HG02973 (cell line): ENCODE measurements around the gene DRD2.

Experiments used
- ATAC-seq: cut with Tn5 transposase; IDR thresholded peaks from one replicate; pipeline ENCODE4 v1.9.1; 2021; ENCODE audit warnings: moderate library complexity; ENCODE audit not compliant: unreplicated experiment

The DRD2 gene

GRCh38 chr11:113487622-113488021 lies 12.4 kb upstream of the DRD2 start:
- no peak for ATAC-seq

- ATAC-seq = no peak
Measured at GRCh38 chr11:113484223-113484622, 9.0 kb upstream of the DRD2 start.

GRCh38 chr11:113481672-113482071 lies 6.5 kb upstream of the DRD2 start:
- ATAC-seq = no peak

GRCh38 chr11:113481226-113481625 lies 6.0 kb upstream of the DRD2 start:
- no peak for ATAC-seq

- no peak for ATAC-seq
Measured at GRCh38 chr11:113477321-113477720, 2.1 kb upstream of the DRD2 start.

GRCh38 chr11:113476553-113476952 lies 1.4 kb upstream of the DRD2 start:
- no peak for ATAC-seq

- ATAC-seq = no peak
Measured at GRCh38 chr11:113474362-113475159, 637 bp downstream of the DRD2 start.

- ATAC-seq = no peak
Measured at GRCh38 chr11:113473983-113474361, 1.2 kb downstream of the DRD2 start.

GRCh38 chr11:113472471-113472870 lies 2.7 kb downstream of the DRD2 start:
- no peak for ATAC-seq

- no peak for ATAC-seq
Measured at GRCh38 chr11:113470233-113470632, 5.0 kb downstream of the DRD2 start.

- ATAC-seq = no peak
Measured at GRCh38 chr11:113468726-113469345, 6.4 kb downstream of the DRD2 start.

- no peak for ATAC-seq
Measured at GRCh38 chr11:113467545-113467944, 7.7 kb downstream of the DRD2 start.

GRCh38 chr11:113465786-113466185 lies 9.4 kb downstream of the DRD2 start:
- ATAC-seq = no peak

- ATAC-seq = no peak
Measured at GRCh38 chr11:113464416-113464815, 10.8 kb downstream of the DRD2 start.

GRCh38 chr11:113462830-113463229 lies 12.4 kb downstream of the DRD2 start:
- no peak for ATAC-seq

GRCh38 chr11:113461639-113462038 lies 13.6 kb downstream of the DRD2 start:
- ATAC-seq = no peak

- ATAC-seq = no peak
Measured at GRCh38 chr11:113460469-113460868, 14.7 kb downstream of the DRD2 start.

- no peak for ATAC-seq
Measured at GRCh38 chr11:113458189-113458588, 17.0 kb downstream of the DRD2 start.

GRCh38 chr11:113457784-113458183 lies 17.4 kb downstream of the DRD2 start:
- ATAC-seq = no peak

- ATAC-seq = no peak
Measured at GRCh38 chr11:113454455-113454854, 20.7 kb downstream of the DRD2 start.

- ATAC-seq = no peak
Measured at GRCh38 chr11:113449743-113450142, 25.5 kb downstream of the DRD2 start.

GRCh38 chr11:113448316-113448677 lies 26.9 kb downstream of the DRD2 start:
- ATAC-seq = no peak
